HepG2 (cell line): ENCODE measurements around the gene SEMA3F. TPM values are rescaled to one million over a fixed set of nuclear protein-coding genes. Genes with fewer than 3 reads are reported as not detected.

Experiments
- CCDC6 ChIP-seq: sonication (generic); formaldehyde crosslinking; IDR thresholded peaks from 2 replicates; pipeline ENCODE4 v1.8.1; 2022; ENCODE audit warnings: mild to moderate bottlenecking, missing genetic modification reagents, moderate library complexity
- CREB1 ChIP-seq, 2 experiments: fragments of 450-650 bp in 1 of 2; IDR thresholded peaks; 2 replicates each; pipeline ENCODE4 v1.6.1; 2016 to 2017; ENCODE audit warnings: control low read depth in 1 of 2, mild to moderate bottlenecking in 1 of 2, missing compliant biosample characterization in 1 of 2, missing genetic modification characterization in 1 of 2
- FOXK1 ChIP-seq: sonication (generic); formaldehyde crosslinking; IDR thresholded peaks from 2 replicates; pipeline ENCODE4 v1.4.0; 2020; ENCODE audit warnings: low read depth, missing genetic modification reagents, borderline replicate concordance
- HOMEZ ChIP-seq: IDR thresholded peaks from 2 replicates; pipeline ENCODE4 v1.6.1; 2016; ENCODE audit warnings: low read depth
- HOXD1 ChIP-seq: sonication (generic); formaldehyde crosslinking; IDR thresholded peaks from 2 replicates; pipeline ENCODE4 v1.5.0; 2020; ENCODE audit warnings: missing genetic modification reagents
- JUN ChIP-seq: sonication (generic); formaldehyde crosslinking; IDR thresholded peaks from 2 replicates; pipeline ENCODE4 v1.4.0; 2020; ENCODE audit warnings: mild to moderate bottlenecking, missing genetic modification reagents
- KDM1A ChIP-seq: IDR thresholded peaks from 2 replicates; pipeline ENCODE4 v1.6.1; 2016; ENCODE audit warnings: missing compliant biosample characterization
- KDM6A ChIP-seq: IDR thresholded peaks from 2 replicates; pipeline ENCODE4 v1.6.1; 2016; ENCODE audit warnings: low read depth
- KLF12 ChIP-seq: sonication (generic); formaldehyde crosslinking; IDR thresholded peaks from 2 replicates; pipeline ENCODE4 v1.4.0; 2020; ENCODE audit warnings: missing genetic modification reagents, borderline replicate concordance
- MIXL1 ChIP-seq: IDR thresholded peaks from 2 replicates; pipeline ENCODE4 v1.6.1; 2016
- PHF8 ChIP-seq: sonication (generic); formaldehyde crosslinking; IDR thresholded peaks from 2 replicates; pipeline ENCODE4 v1.5.0; 2020; ENCODE audit warnings: missing genetic modification reagents
- RBM39 ChIP-seq: fragments of 200-400 bp; formaldehyde crosslinking; IDR thresholded peaks from one replicate; pipeline ENCODE4 v1.6.1; 2018; ENCODE audit warnings: antibody characterized with exemption, mild to moderate bottlenecking, low read depth, low read length; ENCODE audit not compliant: poor library complexity, severe bottlenecking
- REXO4 ChIP-seq: sonication (generic); formaldehyde crosslinking; IDR thresholded peaks from 2 replicates; pipeline ENCODE4 v1.8.0; 2022; ENCODE audit warnings: missing genetic modification reagents, mild to moderate bottlenecking, borderline replicate concordance
- ZMAT3 ChIP-seq: sonication (generic); formaldehyde crosslinking; conservative IDR thresholded peaks from 2 replicates; pipeline ENCODE4 v1.7.0; 2021; ENCODE audit warnings: missing genetic modification reagents
- ZNF552 ChIP-seq: sonication (generic); formaldehyde crosslinking; IDR thresholded peaks from 2 replicates; pipeline ENCODE4 v1.9.0; 2022; ENCODE audit warnings: missing genetic modification reagents, mild to moderate bottlenecking, borderline replicate concordance
- ZNF607 ChIP-seq: sonication (generic); formaldehyde crosslinking; IDR thresholded peaks from 2 replicates; pipeline ENCODE4 v1.5.1; 2020; ENCODE audit warnings: missing genetic modification reagents, mild to moderate bottlenecking, borderline replicate concordance
- ZNF609 ChIP-seq: sonication (generic); formaldehyde crosslinking; IDR thresholded peaks from 2 replicates; pipeline ENCODE4 v1.4.0; 2020; ENCODE audit warnings: mild to moderate bottlenecking, missing genetic modification reagents, borderline replicate concordance
- ZNF761 ChIP-seq: sonication (generic); formaldehyde crosslinking; conservative IDR thresholded peaks from 2 replicates; pipeline ENCODE4 v1.4.0; 2020; ENCODE audit warnings: mild to moderate bottlenecking, missing genetic modification reagents
- ZNF768 ChIP-seq: sonication (generic); formaldehyde crosslinking; IDR thresholded peaks from 2 replicates; pipeline ENCODE4 v1.4.0; 2020; ENCODE audit warnings: missing genetic modification reagents
- ZNF777 ChIP-seq: sonication (generic); formaldehyde crosslinking; IDR thresholded peaks from 2 replicates; pipeline ENCODE4 v1.4.0; 2020; ENCODE audit warnings: missing genetic modification reagents
- ZSCAN22 ChIP-seq: sonication (generic); formaldehyde crosslinking; IDR thresholded peaks from 2 replicates; pipeline ENCODE4 v1.4.0; 2020; ENCODE audit warnings: mild to moderate bottlenecking, missing genetic modification reagents
- polyA plus RNA-seq, 8 experiments: library from polyadenylated mRNA; depleted of rRNA in 3 of 8; stranded (reverse) in 7 of 8; unstranded in 1 of 8; fragments of >200 nt; fragmentation: Illumina TruSeq in 4 of 8; extraction: Trizol in 4 of 8; gene quantifications; 2 replicates each; pipeline versions ENCODE4 v1.2.1 to v1.2.3, GENCODE V29; 2011 to 2016; ENCODE audit warnings: low read depth in 4 of 8, missing spikeins in 1 of 8, mixed read lengths in 1 of 8; ENCODE audit not compliant: insufficient read depth in 1 of 8
- total RNA-seq, 5 experiments: library from RNA; depleted of rRNA; stranded (reverse); fragments of >200 nt; fragmentation: Illumina TruSeq; extraction: Trizol; gene quantifications; 2 replicates each; pipeline ENCODE4 v1.2.3, GENCODE V29; 2016; ENCODE audit warnings: low read depth in 1 of 5
- TF ChIP-seq, protein P1 (sequence below): IDR thresholded peaks from 2 replicates; pipeline ENCODE4 v1.6.1; 2016; ENCODE audit warnings: missing compliant biosample characterization, missing genetic modification reagents, borderline replicate concordance

Gene SEMA3F
- total and polyA plus RNA-seq, 2 of the 13 experiments (the other 11 are each of a cell fraction or from before 2014, with no cell fraction given) = 7.6 to 17.2 TPM

- TF ChIP-seq, protein P1, sequence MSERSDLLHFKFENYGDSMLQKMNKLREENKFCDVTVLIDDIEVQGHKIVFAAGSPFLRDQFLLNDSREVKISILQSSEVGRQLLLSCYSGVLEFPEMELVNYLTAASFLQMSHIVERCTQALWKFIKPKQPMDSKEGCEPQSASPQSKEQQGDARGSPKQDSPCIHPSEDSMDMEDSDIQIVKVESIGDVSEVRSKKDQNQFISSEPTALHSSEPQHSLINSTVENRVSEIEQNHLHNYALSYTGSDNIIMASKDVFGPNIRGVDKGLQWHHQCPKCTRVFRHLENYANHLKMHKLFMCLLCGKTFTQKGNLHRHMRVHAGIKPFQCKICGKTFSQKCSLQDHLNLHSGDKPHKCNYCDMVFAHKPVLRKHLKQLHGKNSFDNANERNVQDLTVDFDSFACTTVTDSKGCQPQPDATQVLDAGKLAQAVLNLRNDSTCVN (CRISPR knock-in tag) = 0 out of 2 replicates have a peak, but pooled peaks have one; percentile 34
- TF ChIP-seq ZNF609 (CRISPR knock-in tag) (no peak; the same call in 1 of the 2 replicates), ZMAT3 (CRISPR knock-in tag) (0 out of 2 replicates have a peak, but pooled peaks have one; percentile 47), ZNF607 (peak; percentile 86; the same call in 1 of the 2 replicates), HOMEZ (CRISPR knock-in tag) (no peak; the same call in 1 of the 2 replicates), KLF12 (no peak; the same call in none of the 2 replicates), CREB1 (IDR thresholded peaks at IDR 0.05) (no peak), CREB1 (CRISPR knock-in tag; IDR thresholded peaks at IDR 0.05) (no peak), MIXL1 (peak; percentile 65; the same call in 1 of the 2 replicates), CCDC6 (CRISPR knock-in tag) (peak; percentile 83; the same call in 1 of the 2 replicates), KDM1A (CRISPR knock-in tag) (no peak), ZNF761 (CRISPR knock-in tag) (0 out of 2 replicates have a peak, but pooled peaks have one; percentile 20), JUN (CRISPR knock-in tag) (no peak), ZNF768 (0 out of 2 replicates have a peak, but pooled peaks have one; percentile 31), ZNF777 (no peak; the same call in 1 of the 2 replicates), ZNF552 (CRISPR knock-in tag) (peak; percentile 34; the same call in 1 of the 2 replicates), REXO4 (CRISPR knock-in tag) (no peak), HOXD1 (CRISPR knock-in tag) (0 out of 2 replicates have a peak, but pooled peaks have one; percentile 30), KDM6A (no peak), RBM39 (no peak), PHF8 (CRISPR knock-in tag) (peak; percentile 65), ZSCAN22 (CRISPR knock-in tag) (no peak), FOXK1 (CRISPR knock-in tag) (peak; percentile 73; the same call in 1 of the 2 replicates)
Measured at GRCh38 chr3:50227390-50228183, 72.5 kb downstream of the SEMA3F start (continued).
